GM19372 (cell line): ENCODE results near the gene MCTP1.
"Not testable (repeated sequence)": the region's sequence is repeated elsewhere in the genome, so short reads cannot be mapped to it uniquely, and the experiment has no call there.

Experiments used
- ATAC-seq: cut with Tn5 transposase; IDR thresholded peaks from one replicate; pipeline ENCODE4 v1.9.1; 2021; ENCODE audit warnings: mild to moderate bottlenecking, low read depth, moderate library complexity; ENCODE audit not compliant: unreplicated experiment

MCTP1 gene

GRCh38 chr5:94847726-94848125 is 437.2 kb downstream of the MCTP1 start:
- no peak for ATAC-seq

- ATAC-seq: no peak
Observed at GRCh38 chr5:94847019-94847418, 437.9 kb downstream of the MCTP1 start.

DNA sequence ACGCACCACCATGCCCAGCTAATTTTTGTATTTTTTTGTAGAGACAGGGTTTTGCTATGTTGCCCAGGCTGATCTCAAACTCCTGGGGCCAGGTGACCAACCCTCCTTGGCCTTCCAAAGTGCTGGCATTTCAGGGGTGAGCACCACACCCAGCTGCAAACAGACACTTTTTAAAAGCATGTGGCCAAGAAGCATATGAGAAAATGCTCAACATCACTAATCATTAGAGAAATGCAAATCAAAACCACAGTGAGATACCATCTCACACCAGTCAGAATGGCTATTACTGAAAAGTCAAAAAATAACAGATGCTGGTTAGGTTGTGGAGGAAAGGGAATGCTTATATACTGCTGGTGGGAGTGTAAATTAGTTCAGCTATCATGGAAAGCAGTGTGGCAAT is 439.2 kb downstream of the MCTP1 start:
- not testable (repeated sequence) for ATAC-seq

- no peak for ATAC-seq
Observed at GRCh38 chr5:94841598-94842322, 443.1 kb downstream of the MCTP1 start.

DNA sequence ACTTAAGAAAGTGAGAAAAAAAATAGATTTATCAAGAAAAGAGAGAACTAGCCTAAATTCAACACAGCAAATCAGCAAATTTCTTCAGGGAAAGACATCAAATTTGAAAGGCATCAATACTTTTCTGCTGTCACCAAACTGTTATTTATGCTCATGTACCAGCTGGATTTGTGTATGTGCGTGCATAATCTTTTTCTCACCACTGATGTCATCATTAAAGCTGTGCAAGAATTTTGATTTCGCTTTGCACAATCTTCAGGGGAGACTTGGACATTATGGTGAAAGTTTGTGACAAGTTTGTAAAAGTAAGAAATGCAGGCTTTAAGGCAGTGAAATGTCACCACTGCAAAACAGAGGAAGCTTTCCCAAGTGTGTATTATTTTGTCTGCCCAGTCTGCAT is 451.0 kb downstream of the MCTP1 start:
- ATAC-seq: no peak

GRCh38 chr5:94832685-94833084 is 452.2 kb downstream of the MCTP1 start:
- no peak for ATAC-seq

GRCh38 chr5:94830520-94830919 is 454.4 kb downstream of the MCTP1 start:
- peak; percentile 64 for ATAC-seq

- ATAC-seq: not testable (repeated sequence)
Observed at GRCh38 chr5:94828222-94828621, 456.7 kb downstream of the MCTP1 start.

GRCh38 chr5:94820488-94820887 is 464.4 kb downstream of the MCTP1 start:
- no peak for ATAC-seq

DNA sequence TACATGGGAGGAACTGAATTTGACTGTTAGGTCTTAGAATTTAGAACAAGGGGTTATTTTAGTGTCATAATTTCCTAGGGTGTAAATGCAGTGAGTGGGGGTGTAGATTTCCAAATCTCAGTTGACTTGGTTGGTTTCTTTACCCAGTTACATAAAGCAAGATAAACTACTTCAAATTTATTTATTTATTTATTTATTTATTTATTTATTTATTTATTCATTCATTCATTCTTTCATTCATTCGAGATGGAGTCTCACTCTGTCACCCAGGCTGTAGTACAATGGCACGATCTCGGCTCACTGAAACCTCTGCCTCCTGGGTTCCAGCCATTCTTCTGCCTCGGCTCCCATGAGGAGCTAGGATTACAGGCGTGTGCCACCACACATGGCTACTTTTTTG is 466.0 kb downstream of the MCTP1 start:
- no peak for ATAC-seq

GRCh38 chr5:94815313-94816039 is 469.4 kb downstream of the MCTP1 start:
- ATAC-seq: no peak

DNA sequence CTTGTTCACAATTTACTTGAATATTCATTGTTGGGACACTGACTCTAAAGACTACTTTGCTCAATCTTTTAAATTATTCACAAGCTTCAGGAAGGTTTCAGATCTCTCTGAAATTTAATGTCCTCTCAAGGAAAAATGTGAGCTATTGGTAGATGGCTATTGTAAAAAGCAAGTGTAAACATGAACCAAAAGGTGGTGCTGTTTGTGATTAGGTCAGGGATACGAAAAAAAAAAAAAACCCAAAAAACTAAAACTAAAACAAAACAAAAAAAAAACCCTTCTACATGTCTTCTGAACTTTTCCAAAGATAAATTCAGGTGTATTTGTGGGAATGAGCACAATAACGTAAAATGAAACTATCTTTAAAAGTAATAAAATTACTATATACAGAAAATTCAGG is 472.7 kb downstream of the MCTP1 start:
- no peak for ATAC-seq

DNA sequence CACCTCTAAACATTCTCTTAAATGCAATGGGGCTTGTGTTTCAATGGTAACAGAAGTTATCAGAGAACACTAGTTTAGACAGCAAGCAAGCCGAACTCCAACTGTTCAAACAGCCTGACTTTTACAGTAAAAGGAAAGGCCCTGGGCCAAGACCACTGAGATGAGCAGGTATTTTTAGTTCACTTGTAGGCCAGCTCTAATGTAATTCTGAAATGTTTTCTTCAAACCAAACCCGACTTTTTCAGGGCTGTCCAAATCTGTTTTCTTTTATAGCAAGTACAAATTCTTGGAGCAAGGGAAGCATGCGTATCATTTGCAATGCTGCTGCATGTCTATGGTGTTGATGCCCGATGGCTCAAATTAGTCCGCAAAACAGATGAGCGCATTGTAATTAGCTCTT is 473.6 kb downstream of the MCTP1 start:
- no peak for ATAC-seq

DNA sequence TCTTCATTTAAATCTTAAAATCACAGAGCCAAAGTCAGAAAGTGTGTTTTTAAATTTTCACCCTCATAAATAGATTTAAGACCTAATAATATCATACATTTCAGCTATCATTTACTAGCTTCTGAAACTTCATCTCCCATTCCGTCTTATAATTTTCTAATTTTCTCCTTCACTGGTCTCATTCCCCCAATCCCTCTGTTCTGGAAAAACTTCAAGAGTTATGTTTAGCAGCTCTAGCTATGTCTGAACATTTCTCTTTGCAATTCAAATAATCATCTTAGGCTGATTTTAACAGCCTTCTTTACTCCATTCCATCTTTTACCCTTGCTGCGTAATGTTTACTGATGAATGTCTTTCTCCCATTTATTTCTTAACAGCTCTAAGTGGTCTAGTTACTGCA is 474.0 kb downstream of the MCTP1 start:
- no peak for ATAC-seq

DNA sequence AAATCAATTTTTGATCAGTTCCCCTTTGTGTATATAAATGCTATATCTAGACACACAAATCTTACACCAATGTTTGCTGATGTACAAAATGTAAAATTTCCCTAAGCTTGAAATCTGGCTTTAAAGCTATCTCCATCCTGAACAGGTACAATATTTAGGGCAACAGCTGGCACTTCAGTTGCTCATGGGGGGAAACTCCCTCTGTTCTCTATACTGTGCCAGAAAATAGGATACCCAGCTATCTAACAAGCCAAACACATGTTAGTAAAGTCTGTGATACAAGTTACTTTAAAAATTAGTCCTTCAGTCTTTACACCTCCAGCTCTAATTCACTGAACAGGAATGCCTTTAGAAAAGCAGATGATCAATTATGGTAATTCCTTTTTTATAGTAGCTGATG is 474.6 kb downstream of the MCTP1 start:
- ATAC-seq: no peak

DNA sequence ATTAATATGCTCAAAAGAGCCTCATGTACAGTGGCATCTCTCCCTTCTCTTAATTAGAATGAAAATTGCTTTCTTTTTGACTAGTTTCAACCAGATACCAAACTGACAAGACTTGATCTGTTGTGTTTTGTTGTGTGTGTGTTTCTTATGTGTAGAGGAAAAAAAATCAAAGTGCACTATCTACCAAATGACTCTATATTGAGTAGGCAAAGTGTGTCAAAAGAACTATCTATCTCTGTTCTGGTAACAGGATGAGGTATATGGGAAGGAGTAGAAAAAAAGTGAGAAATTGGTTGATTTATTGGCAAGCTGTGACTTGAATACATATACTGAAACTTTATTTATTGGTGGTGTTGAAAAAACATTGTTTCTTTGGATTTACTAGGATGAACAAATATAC is 476.4 kb downstream of the MCTP1 start:
- no peak for ATAC-seq

- no peak for ATAC-seq
Observed at GRCh38 chr5:94807985-94808384, 476.9 kb downstream of the MCTP1 start.

DNA sequence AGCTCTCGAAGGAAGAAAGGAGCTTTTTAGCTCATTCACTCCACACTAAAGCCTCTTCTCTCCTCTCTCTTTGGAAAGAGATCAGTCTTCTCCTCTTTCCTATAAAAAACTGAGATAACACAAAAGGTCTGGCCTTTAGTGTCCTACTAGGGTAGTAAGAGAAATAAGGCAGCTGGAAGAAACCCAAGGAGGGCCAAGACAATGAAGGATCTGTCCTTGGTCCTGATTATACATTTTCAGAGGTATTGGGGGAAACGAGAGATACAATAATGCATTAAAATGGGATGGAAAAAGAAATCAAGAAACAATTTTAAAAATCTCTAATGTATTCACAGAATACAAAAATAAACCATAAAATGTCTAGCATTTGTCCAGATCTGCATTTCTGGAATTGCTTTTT is 482.4 kb downstream of the MCTP1 start:
- ATAC-seq: no peak

DNA sequence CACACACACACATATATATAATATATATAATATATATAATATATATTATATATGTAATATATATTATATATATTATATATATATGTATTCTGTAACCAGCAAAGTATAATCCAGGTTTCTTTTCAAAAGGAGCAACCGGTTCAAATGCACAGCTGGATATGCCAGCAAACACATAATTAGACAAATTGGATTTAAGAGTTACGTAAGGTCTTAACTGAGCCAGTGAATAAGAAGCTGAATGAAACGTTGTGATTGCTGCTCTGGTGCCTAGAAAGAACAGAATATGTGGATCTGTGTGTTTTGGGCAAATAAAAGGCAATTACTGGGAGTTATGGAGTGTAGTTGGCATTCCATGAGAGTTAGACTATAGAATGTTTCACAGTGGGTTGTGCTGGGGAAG is 488.3 kb downstream of the MCTP1 start:
- ATAC-seq: no peak

- ATAC-seq: peak; percentile 31
Observed at GRCh38 chr5:94793816-94794198, 491.1 kb downstream of the MCTP1 start.

DNA sequence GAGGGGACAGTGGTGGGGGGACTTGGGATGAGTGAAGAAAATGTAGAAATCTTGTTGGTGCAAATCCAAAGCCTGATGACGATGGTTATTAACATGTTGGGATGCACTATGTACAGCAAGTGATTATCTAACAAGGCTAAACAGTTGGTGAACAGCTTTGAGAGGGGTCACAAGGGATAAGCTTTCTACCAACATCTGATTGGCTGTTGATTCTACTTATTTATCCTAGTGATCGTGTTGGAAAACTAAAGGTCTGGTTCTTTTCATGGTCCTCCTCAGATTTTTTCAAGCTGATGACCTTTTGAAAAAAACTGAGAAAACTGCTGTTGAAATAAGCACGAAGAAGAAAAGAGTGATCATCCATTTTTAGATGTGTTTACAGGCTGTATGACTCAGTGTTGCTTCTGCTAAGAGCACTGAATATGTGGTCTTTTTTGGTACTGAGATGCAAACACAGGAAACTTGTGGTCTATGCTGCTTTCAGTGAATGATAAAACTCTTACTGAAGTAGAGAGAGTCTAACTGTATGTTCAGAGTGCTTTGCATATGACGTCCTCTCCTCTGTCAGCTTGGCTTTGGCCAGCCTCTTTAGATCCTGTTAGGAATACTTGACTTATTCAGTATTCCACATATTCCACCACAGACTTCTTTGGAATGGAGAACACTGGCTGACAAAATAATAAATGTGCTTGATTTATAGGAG is 491.6 kb downstream of the MCTP1 start:
- ATAC-seq: peak; percentile 100

- no peak for ATAC-seq
Observed at GRCh38 chr5:94791829-94792228, 493.1 kb downstream of the MCTP1 start.
